ENCODE measurements around the gene SLC5A6.
"Not testable (repeated sequence)": the region's sequence is repeated elsewhere in the genome, so short reads cannot be mapped to it uniquely, and the experiment has no call there.

The SLC5A6 gene

GRCh38 chr2:27184115-27184514, 28.0 kb downstream of the SLC5A6 start:
- H3K36me3 ChIP-seq = no peaks in the 10 kb centered on the region
- no peak for TF ChIP-seq CTCF (IDR thresholded peaks at IDR 0.05)
- H3K27me3 ChIP-seq = no peaks in the 10 kb centered on the region
- H3K4me3 ChIP-seq (ENCODE audit: low read depth in 1 of 2, low read length in 1 of 2) = no peak overlapping the region
- no peak overlapping the region for H3K27ac ChIP-seq
- no peaks in the 10 kb centered on the region for H3K4me1 ChIP-seq (ENCODE audit: control insufficient read depth in 1 of 2, insufficient read depth in 1 of 2, low read depth in 1 of 2, low read length in 1 of 2)
- no peaks in the 10 kb centered on the region for H3K9me3 ChIP-seq

DNA sequence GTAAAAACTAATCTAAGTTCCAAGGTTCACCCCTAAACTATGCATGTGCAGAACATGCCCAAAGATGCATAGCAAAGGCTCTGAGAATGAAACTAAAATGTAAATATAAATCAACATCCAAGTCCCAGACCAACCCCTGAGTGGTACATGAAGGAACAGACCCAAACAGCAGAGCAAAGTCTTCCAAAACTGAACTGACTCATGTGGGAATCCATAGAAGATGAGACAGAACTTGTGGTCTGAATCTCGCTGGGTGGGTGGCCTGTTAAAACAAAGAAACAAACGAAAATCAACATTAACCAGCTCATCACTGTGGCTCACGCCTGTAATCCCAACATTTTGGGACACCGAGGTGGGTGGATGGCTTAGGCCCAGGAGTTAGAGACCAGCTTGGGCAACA, 29.7 kb downstream of the SLC5A6 start:
- no peak overlapping the region for H3K27ac ChIP-seq
- no peaks in the 10 kb centered on the region for H3K36me3 ChIP-seq
- no peak overlapping the region for H3K4me3 ChIP-seq (ENCODE audit: low read depth in 1 of 2, low read length in 1 of 2)
- H3K9me3 ChIP-seq = no peaks in the 10 kb centered on the region
- peaks cover 16% of the 10 kb centered on the region for H3K27me3 ChIP-seq
- TF ChIP-seq CTCF (IDR thresholded peaks at IDR 0.05) = no peak
- H3K4me1 ChIP-seq (ENCODE audit: control insufficient read depth in 1 of 2, insufficient read depth in 1 of 2, low read depth in 1 of 2, low read length in 1 of 2) = no peaks in the 10 kb centered on the region

DNA sequence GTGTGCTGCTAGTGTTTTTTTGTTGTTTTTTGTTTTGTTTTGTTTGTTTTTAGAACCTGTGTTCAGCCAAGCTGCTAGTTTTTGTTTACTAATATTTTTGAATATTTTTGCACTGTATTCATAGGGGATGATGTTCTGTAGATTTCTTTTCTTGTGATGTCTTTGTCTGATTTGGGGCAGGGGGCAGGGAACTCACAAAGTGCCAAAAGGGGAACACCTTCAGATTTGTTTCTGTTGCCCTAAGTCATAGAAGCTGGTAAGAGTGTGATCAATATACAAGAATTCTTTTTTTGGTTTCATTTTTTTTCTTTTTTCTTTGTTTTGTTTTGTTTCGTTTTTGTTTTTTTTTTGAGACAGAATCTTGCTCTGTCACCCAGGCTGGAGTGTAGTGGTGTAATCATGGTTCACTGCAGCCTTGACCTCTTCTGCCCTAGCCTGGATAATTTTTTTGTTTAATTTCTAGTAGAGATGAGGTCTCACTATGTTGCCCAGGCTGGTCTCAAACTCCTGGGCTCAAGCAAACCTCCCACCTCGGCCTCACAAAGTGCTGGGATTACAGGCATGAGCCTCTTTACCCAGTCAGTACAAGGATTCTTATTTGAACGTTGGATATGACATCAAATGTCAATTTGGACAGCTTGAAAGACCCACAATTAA, 32.6 kb downstream of the SLC5A6 start:
- H3K36me3 ChIP-seq = no peaks in the 10 kb centered on the region
- TF ChIP-seq CTCF (IDR thresholded peaks at IDR 0.05) = no peak
- no peak overlapping the region for H3K4me3 ChIP-seq (ENCODE audit: low read depth in 1 of 2, low read length in 1 of 2)
- no peaks in the 10 kb centered on the region for H3K9me3 ChIP-seq
- H3K27ac ChIP-seq = no peak overlapping the region
- peaks cover 19% of the 10 kb centered on the region for H3K27me3 ChIP-seq
- no peaks in the 10 kb centered on the region for H3K4me1 ChIP-seq (ENCODE audit: control insufficient read depth in 1 of 2, insufficient read depth in 1 of 2, low read depth in 1 of 2, low read length in 1 of 2)

DNA sequence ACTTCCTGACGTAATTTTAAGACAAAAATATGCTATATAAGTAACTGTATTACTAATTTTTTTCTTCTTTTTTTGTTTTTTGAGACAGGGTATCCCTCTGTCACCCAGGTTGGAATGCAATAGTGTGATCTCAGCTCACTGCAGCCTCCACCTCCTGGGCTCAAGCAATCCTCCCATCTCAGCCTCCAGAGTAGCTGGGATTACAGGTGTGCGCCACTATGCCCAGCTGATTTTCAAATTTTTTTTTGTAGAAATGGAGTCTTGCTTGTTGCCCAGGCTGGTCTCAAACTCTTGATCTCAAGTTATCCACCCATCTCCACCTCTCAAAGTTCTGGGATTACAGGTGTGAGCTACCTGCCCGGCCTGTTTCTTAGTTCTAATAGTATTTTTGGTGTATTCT, 33.6 kb downstream of the SLC5A6 start:
- Histone ChIP-seq H3K36me3 (no peaks in the 10 kb centered on the region), H3K27ac (no peak overlapping the region), H3K4me1 (ENCODE audit: control insufficient read depth in 1 of 2, insufficient read depth in 1 of 2, low read depth in 1 of 2, low read length in 1 of 2) (no peaks in the 10 kb centered on the region), H3K9me3 (no peaks in the 10 kb centered on the region), H3K27me3 (peaks cover 19% of the 10 kb centered on the region), H3K4me3 (ENCODE audit: low read depth in 1 of 2, low read length in 1 of 2) (no peak overlapping the region)
- no peak for TF ChIP-seq CTCF (IDR thresholded peaks at IDR 0.05)

GRCh38 chr2:27177441-27178351, 34.4 kb downstream of the SLC5A6 start:
- Histone ChIP-seq H3K4me1 (ENCODE audit: control insufficient read depth in 1 of 2, insufficient read depth in 1 of 2, low read depth in 1 of 2, low read length in 1 of 2) (no peaks in the 10 kb centered on the region), H3K27ac (no peak overlapping the region), H3K27me3 (peaks cover 19% of the 10 kb centered on the region), H3K9me3 (no peaks in the 10 kb centered on the region), H3K4me3 (ENCODE audit: low read depth in 1 of 2, low read length in 1 of 2) (no peak overlapping the region), H3K36me3 (no peaks in the 10 kb centered on the region)
- no peak for TF ChIP-seq CTCF (IDR thresholded peaks at IDR 0.05)

GRCh38 chr2:27175781-27176180, 36.3 kb downstream of the SLC5A6 start:
- H3K9me3 ChIP-seq; H3K4me3 ChIP-seq (ENCODE audit: low read depth in 1 of 2, low read length in 1 of 2); H3K36me3 ChIP-seq; H3K4me1 ChIP-seq (ENCODE audit: control insufficient read depth in 1 of 2, insufficient read depth in 1 of 2, low read depth in 1 of 2, low read length in 1 of 2); H3K27ac ChIP-seq: not testable (repeated sequence)
- H3K27me3 ChIP-seq = peaks cover 34% of the 10 kb centered on the region

Data from neutrophil (primary cell).